Measurements from ENCODE around the gene LPIN1.

DNA sequence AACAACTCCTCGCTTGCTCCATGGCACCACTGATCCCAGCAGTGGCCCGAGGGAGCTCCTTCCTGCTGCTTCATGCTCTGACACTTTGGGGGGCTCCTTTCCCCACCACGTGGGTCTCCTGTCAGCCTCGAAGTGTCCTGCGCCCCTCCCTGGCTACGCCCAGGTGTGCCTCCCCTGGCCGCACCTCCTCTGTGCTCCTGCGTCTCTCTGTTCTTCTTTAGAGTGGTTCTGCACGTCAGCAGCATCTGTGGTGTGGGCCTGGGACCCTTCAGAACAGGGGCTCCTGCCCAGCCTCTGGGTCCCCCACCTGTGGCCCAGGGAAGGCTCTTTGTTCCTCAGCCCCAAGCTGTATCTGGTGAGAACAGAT, 49.7 kb upstream of the LPIN1 start:
- TF ChIP-seq GATA2 (IDR thresholded peaks at IDR 0.05; ENCODE audit: low read depth, low read length) (no peak), GATA3 (IDR thresholded peaks at IDR 0.05; ENCODE audit: low read depth, low read length) (no peak)

Measured in SH-SY5Y (cell line).